HG02763 (cell line): ENCODE measurements around the gene ALDH16A1.

Experiments
- ATAC-seq: cut with Tn5 transposase; IDR thresholded peaks from one replicate; pipeline ENCODE4 v1.9.1; 2021; ENCODE audit warnings: mild to moderate bottlenecking, moderate library complexity; ENCODE audit not compliant: unreplicated experiment

Gene ALDH16A1

DNA sequence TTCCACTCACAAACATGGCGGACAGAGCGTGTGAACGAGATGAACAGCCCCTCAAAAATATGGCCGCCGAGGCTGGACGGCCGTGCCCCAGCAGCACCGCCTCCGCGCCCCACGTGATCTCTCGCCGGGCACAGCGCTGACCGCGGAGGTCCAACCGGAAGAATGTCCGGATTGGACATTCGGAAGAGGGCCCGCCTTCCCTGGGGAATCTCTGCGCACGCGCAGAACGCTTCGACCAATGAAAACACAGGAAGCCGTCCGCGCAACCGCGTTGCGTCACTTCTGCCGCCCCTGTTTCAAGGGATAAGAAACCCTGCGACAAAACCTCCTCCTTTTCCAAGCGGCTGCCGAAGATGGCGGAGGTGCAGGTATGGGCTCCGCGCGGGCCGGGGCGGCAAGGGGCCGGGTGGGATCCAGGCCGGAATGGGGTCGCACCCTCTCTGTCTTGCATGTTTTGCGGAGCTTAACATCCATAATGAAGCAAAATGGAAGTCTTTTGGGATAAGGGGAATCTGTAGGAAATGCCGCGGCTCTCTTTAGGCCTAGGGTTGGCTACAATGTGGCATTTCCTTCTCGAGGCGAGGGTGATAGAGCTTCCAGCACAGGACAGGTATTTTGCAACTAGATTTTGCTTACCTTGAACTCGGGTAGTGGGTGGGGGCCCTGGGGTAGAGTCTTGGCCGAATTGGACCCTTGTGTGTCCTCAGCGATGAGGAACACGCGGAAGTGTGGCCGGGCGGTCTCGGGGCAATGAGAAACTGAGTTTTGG is 34.4 kb downstream of the ALDH16A1 start, which contains the start of gene RPL13A:
Gene RPL13A, plus strand, starts transcription at position 332 of the 769 bp plus-strand sequence. Its CDS starts 22 bp downstream, at position 354.
- peak; percentile 94 for ATAC-seq

DNA sequence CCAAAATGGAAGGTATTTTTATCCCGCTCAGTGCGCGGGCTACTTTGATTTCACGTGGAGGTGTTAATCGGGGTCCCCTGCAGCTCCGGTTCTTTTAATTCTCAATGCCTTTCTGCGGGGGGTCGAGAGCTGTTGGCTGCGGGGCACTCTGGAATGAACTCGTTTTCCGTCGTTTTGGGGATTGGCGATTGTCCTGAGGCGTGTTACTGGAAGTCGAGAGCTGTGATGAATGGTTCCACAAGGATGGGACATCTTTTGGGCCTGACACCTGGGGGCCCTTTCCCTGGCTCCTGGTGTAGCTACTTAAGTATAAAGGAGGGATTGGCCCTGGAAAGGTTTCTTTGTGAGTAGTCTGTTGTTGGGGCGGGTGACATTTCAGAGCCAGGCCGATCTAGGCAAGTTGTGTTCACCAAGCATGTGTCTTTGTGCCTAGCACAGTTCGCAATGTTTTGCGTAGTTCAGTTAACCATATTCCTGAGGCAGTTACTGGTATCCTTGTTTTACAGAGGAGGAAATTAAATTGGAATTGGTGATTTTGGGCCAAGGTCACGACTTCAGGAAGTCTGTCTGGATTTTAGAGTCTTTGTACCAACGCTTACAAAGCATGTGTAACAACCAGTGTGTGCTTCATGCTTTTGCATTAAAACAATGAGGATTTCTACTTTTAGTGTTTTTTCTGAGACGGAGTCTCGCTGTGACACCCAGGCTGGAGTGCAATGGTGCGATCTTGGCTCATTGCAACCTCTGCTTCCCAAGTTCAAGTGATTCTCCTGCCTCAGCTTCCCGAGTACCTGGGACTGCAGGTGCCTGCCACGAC is 35.2 kb downstream of the ALDH16A1 start:
- no peak for ATAC-seq

DNA sequence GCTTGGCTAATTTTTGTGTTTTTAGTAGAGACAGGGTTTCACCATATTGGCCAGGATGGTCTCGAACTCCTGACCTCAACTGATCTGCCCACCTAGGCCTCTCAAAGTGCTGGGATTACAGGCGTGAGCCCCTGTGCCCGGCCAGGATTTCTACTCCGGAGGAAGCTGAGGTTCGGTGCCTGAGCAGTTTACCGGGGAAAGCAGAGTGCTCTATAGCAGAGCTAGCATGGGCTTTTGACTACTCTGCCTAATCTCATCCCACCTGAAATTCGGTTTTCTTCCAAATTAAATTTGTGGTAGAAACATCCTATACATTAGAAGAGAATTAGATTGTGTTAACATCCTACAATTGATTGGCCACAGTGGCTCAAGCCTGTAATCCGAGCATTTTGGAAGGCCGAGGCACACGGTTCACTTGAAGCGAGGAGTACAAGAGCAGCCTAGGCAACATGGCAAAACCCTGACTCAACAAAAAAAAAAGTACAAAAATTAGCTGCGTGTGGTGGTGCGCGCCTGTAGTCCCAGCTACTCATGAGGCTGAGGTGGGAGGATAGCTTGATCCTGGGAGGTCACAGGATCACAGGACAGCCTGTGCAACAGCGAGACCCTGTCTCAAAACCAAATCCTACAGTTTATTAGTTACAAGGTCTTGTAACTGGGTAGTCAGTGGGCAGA is 36.0 kb downstream of the ALDH16A1 start:
- no peak for ATAC-seq

DNA sequence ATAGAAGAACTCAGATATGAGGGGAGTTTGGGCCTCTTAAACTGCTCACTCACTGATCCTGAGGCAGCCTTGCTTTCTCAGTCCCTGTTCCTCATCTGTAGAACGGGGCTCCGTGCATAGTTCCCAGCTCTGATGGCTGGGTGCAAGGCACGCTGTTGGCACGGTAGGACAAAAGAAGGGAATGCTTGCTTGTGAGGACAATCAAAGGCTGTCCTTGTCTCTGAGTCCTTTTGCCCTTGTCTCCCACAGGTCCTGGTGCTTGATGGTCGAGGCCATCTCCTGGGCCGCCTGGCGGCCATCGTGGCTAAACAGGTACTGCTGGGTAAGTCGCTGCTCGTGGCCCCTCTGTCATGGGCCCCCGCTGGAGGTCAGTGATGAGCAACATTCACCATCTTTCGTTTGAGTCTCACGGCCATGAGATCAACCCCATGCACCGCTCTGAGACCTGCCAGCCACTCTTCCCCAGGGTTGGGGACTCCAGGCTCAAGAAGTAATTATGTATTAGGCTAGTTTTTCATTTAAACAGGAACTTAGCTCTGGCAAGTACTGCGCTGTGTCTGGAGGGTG is 36.7 kb downstream of the ALDH16A1 start:
- ATAC-seq = no peak

DNA sequence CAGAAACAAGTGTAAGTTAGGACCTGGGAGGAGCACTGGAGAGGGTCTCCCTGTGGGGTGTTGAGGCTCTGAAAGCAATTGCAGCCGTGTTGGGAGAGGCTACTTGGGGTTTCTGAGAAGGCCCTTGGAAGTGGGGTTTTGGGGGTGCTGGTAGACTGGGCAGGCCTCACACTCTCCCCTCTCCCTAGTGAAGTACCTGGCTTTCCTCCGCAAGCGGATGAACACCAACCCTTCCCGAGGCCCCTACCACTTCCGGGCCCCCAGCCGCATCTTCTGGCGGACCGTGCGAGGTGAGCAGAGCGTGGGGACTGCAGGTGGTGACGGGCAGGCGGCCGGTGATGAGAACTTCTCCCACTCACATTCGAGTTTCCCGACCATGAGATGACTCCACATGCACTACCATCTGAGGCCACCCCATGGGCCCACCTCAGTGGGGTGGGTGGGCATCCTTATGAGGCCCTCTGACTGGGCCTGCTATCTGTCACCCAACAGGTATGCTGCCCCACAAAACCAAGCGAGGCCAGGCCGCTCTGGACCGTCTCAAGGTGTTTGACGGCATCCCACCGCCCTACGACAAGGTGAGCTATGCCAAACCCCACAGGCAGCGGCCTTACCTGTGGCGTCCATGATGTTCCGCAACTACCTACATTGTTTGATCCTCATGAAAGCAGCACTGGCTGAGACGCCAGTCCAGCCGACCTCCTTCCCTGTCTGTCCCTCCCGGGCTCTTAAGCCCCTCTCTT is 37.4 kb downstream of the ALDH16A1 start:
- no peak for ATAC-seq

DNA sequence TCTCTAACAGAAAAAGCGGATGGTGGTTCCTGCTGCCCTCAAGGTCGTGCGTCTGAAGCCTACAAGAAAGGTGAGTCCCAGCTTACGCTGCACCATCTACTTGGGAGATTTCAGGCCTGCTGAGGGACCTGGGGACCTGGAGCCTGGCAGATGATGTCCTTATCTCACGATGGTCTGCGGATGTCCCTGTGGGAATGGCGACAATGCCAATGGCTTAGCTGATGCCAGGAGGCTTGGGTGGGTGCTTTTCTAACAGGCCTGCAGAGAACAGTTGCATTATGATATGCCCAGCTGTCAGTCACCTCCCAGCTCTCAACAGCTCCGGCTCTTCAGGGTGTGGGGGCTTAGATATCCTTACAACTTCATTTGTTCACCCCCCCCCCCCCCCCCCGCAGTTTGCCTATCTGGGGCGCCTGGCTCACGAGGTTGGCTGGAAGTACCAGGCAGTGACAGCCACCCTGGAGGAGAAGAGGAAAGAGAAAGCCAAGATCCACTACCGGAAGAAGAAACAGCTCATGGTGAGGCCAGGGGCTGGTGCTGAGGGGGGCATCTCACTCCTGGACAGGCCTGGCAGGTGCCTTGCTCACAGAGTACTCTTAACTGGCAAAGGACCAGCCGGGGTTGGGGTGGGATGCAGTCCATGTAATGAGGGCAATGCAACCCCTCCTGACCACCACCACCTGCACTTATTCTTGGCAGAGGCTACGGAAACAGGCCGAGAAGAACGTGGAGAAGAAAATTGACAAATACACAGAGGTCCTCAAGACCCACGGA is 38.2 kb downstream of the ALDH16A1 start:
- ATAC-seq = no peak

DNA sequence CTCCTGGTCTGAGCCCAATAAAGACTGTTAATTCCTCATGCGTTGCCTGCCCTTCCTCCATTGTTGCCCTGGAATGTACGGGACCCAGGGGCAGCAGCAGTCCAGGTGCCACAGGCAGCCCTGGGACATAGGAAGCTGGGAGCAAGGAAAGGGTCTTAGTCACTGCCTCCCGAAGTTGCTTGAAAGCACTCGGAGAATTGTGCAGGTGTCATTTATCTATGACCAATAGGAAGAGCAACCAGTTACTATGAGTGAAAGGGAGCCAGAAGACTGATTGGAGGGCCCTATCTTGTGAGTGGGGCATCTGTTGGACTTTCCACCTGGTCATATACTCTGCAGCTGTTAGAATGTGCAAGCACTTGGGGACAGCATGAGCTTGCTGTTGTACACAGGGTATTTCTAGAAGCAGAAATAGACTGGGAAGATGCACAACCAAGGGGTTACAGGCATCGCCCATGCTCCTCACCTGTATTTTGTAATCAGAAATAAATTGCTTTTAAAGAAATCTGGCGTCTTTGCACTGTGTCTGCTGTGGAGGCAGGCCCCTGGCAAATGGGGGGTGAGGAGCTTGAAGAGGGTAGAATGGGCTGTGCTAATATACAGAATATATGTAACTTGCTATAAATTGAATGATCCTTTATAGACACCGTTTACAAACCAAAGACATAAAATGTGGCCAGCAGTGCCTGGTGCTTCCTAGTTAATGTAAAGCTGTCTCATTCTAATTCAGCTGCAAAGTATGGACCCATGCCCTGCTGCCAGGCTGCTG is 39.0 kb downstream of the ALDH16A1 start:
- no peak for ATAC-seq

DNA sequence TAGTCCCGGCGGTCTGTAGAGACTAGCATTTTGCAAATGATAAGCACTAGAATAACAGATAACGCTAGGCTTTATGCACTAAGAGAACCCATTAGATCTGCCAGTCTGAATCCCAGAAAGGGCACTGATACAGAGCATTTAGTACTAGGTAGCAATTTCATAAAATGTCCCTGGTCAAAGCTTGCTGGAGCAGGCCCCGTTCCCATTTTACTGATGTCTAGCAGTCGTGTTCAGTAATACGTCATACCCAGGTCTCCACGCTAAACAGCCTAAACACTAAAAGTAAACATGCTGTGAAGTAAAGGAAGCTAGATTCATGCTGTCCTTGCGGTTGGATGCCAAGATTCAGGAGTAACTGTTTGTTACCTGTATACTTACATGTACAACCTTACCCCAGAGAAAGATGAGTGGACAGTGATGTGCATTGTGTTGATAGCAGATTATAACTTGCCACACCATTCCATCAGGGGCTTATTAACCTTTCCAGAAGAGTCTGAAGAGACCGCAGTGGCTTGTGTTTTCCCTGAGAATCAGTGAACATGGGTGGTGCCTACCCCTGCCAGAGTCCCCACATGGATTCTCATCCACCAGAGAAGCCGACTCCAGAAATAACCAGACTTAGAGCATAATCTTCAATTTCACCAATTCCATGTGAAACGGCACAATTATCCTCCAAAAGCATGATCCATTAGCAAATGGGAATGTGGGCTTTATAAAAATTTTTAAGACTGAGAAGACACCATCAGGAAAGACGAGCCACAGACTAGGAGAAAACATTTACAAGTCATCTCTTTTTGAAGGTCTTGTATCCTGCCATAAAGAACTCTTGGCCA is 39.8 kb downstream of the ALDH16A1 start:
- ATAC-seq = no peak

DNA sequence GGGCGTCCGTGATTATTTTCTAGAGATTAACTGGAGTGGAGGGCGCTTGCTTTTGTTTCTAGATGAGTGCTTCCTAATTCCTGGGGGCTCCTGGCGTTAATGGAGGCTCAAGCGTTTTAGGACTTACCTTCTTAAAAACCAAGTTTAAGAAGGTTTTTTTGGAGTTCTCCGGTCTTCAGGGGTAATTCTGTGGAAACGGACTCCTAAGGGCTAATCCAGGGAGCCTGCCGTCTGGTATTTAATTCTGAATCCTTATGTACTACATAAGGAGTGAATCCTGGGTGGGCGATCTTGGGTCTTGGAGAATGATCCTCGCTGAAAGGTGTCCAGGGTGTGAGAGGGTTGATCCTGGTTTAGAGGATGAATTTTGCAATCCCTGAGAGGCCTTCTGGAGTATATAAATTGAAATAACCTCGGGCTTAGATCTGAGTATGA is 43.6 kb downstream of the ALDH16A1 start:
- no peak for ATAC-seq

DNA sequence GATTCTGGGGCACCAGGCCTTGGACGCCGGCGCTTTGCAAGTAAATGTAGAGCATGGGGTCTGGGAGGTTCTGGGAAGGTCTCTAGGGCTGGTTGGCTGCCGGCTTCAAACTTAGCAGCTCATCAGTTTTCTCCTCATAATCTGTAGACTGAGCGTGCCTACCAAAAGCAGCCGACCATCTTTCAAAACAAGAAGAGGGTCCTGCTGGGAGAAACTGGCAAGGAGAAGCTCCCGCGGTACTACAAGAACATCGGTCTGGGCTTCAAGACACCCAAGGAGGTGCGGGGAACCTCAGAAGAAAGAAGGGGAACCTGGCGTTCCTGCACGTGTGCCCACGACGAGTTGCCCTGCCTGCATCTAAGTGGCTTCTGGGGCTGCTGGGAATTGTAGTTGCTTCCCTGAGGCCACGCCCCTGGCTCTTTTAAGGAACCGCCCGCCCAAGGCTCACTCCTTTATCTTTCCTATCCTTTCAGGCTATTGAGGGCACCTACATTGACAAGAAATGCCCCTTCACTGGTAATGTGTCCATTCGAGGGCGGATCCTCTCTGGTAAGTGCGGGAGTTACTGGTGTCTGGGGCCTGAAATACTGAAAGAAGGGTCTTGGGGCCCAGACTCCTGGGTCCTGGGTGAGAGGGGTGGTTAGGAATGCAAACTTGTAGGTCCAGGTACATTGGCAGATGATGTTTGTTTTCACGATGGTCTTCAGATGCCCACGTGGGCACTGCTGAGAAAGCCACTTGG is 44.2 kb downstream of the ALDH16A1 start:
- no peak for ATAC-seq

DNA sequence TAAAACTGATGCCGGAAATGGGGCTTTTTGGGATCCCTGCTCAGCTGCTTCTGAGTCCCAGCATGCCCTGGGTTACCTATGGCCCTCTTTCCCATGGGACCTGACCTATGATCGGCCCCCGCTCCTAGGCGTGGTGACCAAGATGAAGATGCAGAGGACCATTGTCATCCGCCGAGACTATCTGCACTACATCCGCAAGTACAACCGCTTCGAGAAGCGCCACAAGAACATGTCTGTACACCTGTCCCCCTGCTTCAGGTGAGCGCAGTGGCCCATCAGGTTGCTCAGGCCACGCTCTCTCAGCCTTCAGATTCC is 44.7 kb downstream of the ALDH16A1 start:
- no peak for ATAC-seq

DNA sequence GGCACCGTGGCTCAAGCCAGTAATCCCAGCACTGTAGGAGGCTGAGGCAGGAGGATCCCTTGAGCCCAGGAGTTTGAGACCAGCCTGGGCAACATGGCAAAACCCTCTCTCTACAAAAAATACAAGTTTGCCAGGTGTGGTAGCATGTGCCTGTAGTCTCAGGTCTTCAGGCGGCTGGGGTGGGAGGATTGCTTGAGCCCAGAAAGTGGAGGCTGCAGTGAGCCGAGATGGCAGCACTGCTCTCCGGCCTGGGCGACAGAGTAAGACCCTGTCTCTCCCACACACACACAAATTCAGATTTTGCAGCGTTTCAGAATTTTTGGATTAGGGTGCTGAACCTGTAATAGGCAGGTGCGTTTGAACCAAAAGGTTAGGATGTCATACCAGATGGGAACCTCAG is 45.5 kb downstream of the ALDH16A1 start:
- ATAC-seq = no peak

DNA sequence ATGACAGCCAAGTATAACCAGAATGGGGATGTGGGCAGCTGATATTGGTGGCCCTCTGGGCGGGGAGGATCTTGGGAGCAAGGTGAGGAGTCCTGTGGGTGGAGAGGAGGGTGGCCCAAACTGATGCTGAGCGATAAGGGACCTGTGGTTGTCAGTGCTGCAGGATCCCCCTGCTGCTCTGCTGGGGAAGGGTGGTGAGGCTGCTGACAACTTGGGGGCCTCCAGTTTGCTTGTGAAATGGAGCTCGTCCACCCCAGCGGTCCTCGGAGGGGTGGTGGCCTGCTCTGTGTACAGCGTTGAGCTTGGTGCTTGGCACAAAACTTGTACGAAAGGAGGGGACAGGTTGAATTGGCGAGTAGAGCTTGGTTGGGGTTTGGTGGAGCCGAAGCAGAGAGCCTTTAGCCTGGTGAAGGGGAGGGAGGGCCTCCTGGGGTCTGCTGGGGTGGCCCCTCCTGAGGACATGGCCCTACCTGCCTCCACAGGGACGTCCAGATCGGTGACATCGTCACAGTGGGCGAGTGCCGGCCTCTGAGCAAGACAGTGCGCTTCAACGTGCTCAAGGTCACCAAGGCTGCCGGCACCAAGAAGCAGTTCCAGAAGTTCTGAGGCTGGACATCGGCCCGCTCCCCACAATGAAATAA is 46.1 kb downstream of the ALDH16A1 start:
- ATAC-seq = no peak

DNA sequence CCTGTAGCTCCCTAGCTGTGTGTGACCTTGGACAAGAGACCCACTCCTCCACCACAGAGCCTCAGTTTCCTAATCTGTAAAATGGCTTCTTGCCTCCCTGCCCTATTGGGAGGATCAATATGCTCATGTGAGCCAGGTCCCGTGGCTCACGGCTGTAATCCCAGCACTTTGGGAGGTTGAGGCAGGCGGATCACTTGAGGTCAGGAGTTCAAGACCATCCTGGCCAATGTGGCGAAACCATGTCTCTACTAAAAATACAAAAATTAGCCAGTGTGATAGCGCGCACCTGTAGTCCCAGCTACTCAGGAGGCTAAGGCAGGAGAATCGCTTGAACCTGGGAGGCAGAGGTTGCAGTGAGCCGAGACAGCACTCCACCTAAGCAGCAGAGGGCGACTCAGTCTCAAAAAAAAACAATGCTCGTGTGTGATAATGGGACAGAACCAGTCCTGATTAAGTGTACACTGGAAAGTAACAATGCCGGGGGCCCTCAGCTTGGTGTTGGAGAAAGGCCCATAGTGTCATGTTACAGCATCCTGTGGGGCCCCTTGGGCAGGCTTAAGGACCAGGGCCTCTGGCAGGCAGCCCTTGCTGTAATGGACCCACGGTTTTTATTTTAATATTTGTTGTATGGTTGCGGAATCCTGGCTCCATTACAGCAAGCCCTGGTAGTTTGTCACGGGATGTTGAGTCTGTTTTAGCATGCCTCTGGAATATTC is 50.0 kb downstream of the ALDH16A1 start:
- no peak for ATAC-seq

DNA sequence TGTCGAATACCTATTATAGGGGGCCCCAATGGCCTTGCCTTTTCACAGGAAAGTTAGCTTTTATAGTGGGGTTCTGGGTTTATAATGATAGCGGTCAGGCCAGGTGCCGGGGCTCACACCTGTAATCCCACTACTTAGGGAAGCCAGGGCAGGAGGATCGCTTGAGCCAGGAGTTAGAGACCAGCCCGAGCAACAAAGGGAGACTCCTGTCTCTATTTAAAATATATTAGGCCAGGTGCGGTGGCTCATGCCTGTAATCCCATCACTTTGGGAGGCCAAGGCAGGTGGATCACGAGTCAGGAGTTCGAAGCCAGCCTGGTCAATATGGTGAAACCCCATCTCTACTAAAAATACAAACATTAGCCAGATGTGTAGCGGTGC is 50.5 kb downstream of the ALDH16A1 start:
- ATAC-seq = no peak

DNA sequence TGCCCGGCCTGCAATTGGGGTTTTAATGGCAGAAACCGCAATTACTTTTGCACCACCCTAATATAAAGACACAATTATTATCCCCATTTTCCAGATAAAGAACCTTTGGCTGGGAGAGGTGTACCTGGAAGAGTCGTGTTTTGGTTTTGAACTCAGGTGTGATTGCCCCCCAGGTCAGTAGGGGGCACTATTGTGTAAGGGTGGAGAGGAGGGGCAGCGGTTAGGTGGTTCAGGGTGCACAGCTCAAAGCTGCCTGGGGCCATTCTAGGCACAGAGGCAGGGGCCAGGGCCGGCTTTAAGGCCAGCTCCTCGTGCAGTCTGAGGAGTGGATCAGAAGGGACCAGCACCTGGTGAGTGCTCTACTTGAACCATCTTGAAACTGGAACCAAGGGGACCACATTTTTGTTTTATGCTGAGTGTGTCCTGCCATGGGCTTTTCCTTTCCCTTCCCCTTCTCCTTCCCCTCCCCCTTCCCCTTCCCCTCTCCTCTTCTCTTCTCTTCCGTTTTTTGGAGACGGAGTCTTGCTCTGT is 53.6 kb downstream of the ALDH16A1 start:
- no peak for ATAC-seq
